SK-N-SH treated with all-trans-retinoic acid at 6 μM for 48 hours (cell line): Measurements from ENCODE around the gene USP35.

Source experiments
- ATAC-seq: fragments of 200-7000 bp; cut with Tn5 transposase; 3 replicates; pipeline ENCODE4 v1.9.1; 2020; ENCODE audit warnings: mild to moderate bottlenecking, moderate library complexity
- ARNTL ChIP-seq: fragments of 450-650 bp; formaldehyde crosslinking; IDR thresholded peaks from 2 replicates; pipeline ENCODE4 v1.5.0; 2020; ENCODE audit warnings: low read depth, mild to moderate bottlenecking, moderate library complexity, borderline replicate concordance
- CREB5 ChIP-seq: fragments of 250-450 bp; sonication (Bioruptor Pico); IDR thresholded peaks from 2 replicates; pipeline ENCODE4 v1.5.1; 2020; ENCODE audit warnings: low read depth, mild to moderate bottlenecking, moderate library complexity
- CSDC2 ChIP-seq: fragments of 250-450 bp; sonication (Bioruptor Pico); IDR thresholded peaks from 2 replicates; pipeline ENCODE4 v1.5.0; 2020; ENCODE audit warnings: mild to moderate bottlenecking, moderate library complexity
- CSRNP3 ChIP-seq: fragments of 250-450 bp; sonication (Bioruptor Pico); IDR thresholded peaks from 2 replicates; pipeline ENCODE4 v1.5.1; 2021; ENCODE audit warnings: mild to moderate bottlenecking, moderate library complexity
- ESRRG ChIP-seq: fragments of 250-450 bp; sonication (Bioruptor Pico); IDR thresholded peaks from 2 replicates; pipeline ENCODE4 v1.6.1; 2021; ENCODE audit warnings: mild to moderate bottlenecking
- GLIS3 ChIP-seq: fragments of 250-450 bp; sonication (Bioruptor Pico); IDR thresholded peaks from 2 replicates; pipeline ENCODE4 v1.5.0; 2020; ENCODE audit warnings: mild to moderate bottlenecking, moderate library complexity
- ISL1 ChIP-seq: fragments of 250-450 bp; sonication (Bioruptor Pico); IDR thresholded peaks from 2 replicates; pipeline ENCODE4 v2.1.2; 2022; ENCODE audit warnings: mild to moderate bottlenecking, moderate library complexity
- OSR1 ChIP-seq: fragments of 250-450 bp; sonication (Bioruptor Pico); IDR thresholded peaks from 2 replicates; pipeline ENCODE4 v1.8.0; 2022; ENCODE audit warnings: moderate library complexity, mild to moderate bottlenecking, inconsistent platforms
- PATZ1 ChIP-seq: fragments of 250-450 bp; sonication (Bioruptor Pico); IDR thresholded peaks from 2 replicates; pipeline ENCODE4 v1.8.0; 2020; ENCODE audit warnings: mild to moderate bottlenecking, moderate library complexity, borderline replicate concordance
- PPARA ChIP-seq: fragments of 250-450 bp; sonication (Bioruptor Pico); IDR thresholded peaks from 2 replicates; pipeline ENCODE4 v1.5.0; 2020; ENCODE audit warnings: mild to moderate bottlenecking, borderline replicate concordance
- RARB ChIP-seq: fragments of 250-450 bp; sonication (Bioruptor Pico); IDR thresholded peaks from 2 replicates; pipeline ENCODE4 v1.8.0; 2021; ENCODE audit warnings: mild to moderate bottlenecking, moderate library complexity
- SNAI2 ChIP-seq: fragments of 250-450 bp; sonication (Bioruptor Pico); IDR thresholded peaks from 2 replicates; pipeline ENCODE4 v1.5.0; 2020; ENCODE audit warnings: mild to moderate bottlenecking, moderate library complexity
- TCF4 ChIP-seq: fragments of 250-450 bp; sonication (Bioruptor Pico); IDR thresholded peaks from 2 replicates; pipeline ENCODE4 v1.8.0; 2021; ENCODE audit warnings: mild to moderate bottlenecking, moderate library complexity, borderline replicate concordance
- ZC3H10 ChIP-seq: fragments of 250-450 bp; sonication (Bioruptor Pico); IDR thresholded peaks from 2 replicates; pipeline ENCODE4 v1.5.1; 2021; ENCODE audit warnings: mild to moderate bottlenecking, moderate library complexity
- ZFP3 ChIP-seq: fragments of 250-450 bp; sonication (Bioruptor Pico); IDR thresholded peaks from 2 replicates; pipeline ENCODE4 v1.5.0; 2020; ENCODE audit warnings: mild to moderate bottlenecking, moderate library complexity
- ZFP30 ChIP-seq: fragments of 450-650 bp; formaldehyde crosslinking; IDR thresholded peaks from 2 replicates; pipeline ENCODE4 v1.5.0; 2022; ENCODE audit warnings: mild to moderate bottlenecking, moderate library complexity
- ZNF565 ChIP-seq: fragments of 450-650 bp; formaldehyde crosslinking; conservative IDR thresholded peaks from 2 replicates; pipeline ENCODE4 v1.5.0; 2020; ENCODE audit warnings: low read depth, mild to moderate bottlenecking, moderate library complexity
- ZNF70 ChIP-seq: fragments of 450-650 bp; formaldehyde crosslinking; IDR thresholded peaks from 2 replicates; pipeline ENCODE4 v1.5.0; 2020; ENCODE audit warnings: mild to moderate bottlenecking, moderate library complexity
- ZNF8 ChIP-seq: fragments of 450-650 bp; formaldehyde crosslinking; IDR thresholded peaks from 2 replicates; pipeline ENCODE4 v1.5.0; 2020; ENCODE audit warnings: mild to moderate bottlenecking, moderate library complexity
- TF ChIP-seq, protein P1 (sequence below): fragments of 250-450 bp; sonication (Bioruptor Pico); IDR thresholded peaks from 2 replicates; pipeline ENCODE4 v1.8.0; 2021; ENCODE audit warnings: low read depth, mild to moderate bottlenecking, moderate library complexity, borderline replicate concordance

USP35 gene

GRCh38 chr11:78196661-78197091, 8.0 kb downstream of the USP35 start:
- no peak for TF ChIP-seq ARNTL
- no peak for TF ChIP-seq CSDC2 (CRISPR knock-in tag)
- no peak for TF ChIP-seq RARB (CRISPR knock-in tag)
- TF ChIP-seq ZFP3 (CRISPR knock-in tag), result no peak
- no peak for TF ChIP-seq ZNF8 (CRISPR knock-in tag)
- no peak for TF ChIP-seq ESRRG
- TF ChIP-seq, protein P1, sequence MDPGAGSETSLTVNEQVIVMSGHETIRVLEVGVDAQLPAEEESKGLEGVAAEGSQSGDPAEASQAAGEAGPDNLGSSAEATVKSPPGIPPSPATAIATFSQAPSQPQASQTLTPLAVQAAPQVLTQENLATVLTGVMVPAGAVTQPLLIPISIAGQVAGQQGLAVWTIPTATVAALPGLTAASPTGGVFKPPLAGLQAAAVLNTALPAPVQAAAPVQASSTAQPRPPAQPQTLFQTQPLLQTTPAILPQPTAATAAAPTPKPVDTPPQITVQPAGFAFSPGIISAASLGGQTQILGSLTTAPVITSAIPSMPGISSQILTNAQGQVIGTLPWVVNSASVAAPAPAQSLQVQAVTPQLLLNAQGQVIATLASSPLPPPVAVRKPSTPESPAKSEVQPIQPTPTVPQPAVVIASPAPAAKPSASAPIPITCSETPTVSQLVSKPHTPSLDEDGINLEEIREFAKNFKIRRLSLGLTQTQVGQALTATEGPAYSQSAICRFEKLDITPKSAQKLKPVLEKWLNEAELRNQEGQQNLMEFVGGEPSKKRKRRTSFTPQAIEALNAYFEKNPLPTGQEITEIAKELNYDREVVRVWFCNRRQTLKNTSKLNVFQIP (CRISPR knock-in tag), result no peak
- no peak for TF ChIP-seq PATZ1 (CRISPR knock-in tag)
- TF ChIP-seq SNAI2 (CRISPR knock-in tag), result no peak
- TF ChIP-seq ZNF70 (CRISPR knock-in tag), result no peak
- no peak for TF ChIP-seq GLIS3
- no peak for ATAC-seq

DNA sequence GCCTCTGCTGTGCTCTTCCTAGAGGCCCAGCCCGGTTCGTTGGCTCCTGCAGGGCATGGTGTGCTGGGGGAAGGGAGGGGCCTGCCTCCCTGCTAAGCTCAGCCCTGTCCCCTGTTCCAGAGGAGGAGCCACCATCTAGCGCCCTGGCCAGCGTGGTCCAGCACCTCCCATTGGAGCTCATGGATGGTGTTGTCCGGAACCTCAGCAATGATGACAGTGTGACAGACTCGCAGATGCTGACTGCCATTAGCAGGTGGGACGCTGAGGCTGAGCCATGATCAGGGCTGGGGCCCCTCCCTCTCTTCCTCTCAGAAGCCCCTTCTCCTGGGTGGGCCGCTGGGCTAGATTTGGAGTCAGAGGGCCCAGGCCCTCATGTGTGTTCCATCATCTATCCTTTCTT, 9.1 kb downstream of the USP35 start:
- no peak for TF ChIP-seq GLIS3
- no peak for ATAC-seq

- TF ChIP-seq CREB5 (CRISPR knock-in tag) (no peak), CSRNP3 (CRISPR knock-in tag) (no peak), ZNF565 (CRISPR knock-in tag) (no peak), PATZ1 (CRISPR knock-in tag) (no peak), ISL1 (CRISPR knock-in tag) (no peak), ZC3H10 (no peak), CSDC2 (CRISPR knock-in tag) (no peak), SNAI2 (CRISPR knock-in tag) (no peak), GLIS3 (no peak)
- ATAC-seq, result no peak
These were observed 10.4 kb downstream of the USP35 start for GRCh38 chr11:78199015-78199652.

- ATAC-seq, result no peak
- TF ChIP-seq OSR1 (no peak), PPARA (no peak), CREB5 (CRISPR knock-in tag) (no peak), RARB (CRISPR knock-in tag) (no peak), ZFP30 (no peak), TCF4 (CRISPR knock-in tag) (no peak), ARNTL (no peak), GLIS3 (no peak), ESRRG (no peak), ZNF70 (CRISPR knock-in tag) (no peak)
- TF ChIP-seq, protein P1 (CRISPR knock-in tag), result no peak
- TF ChIP-seq, all 23 proteins: peak for 0
These were observed 10.9 kb downstream of the USP35 start for GRCh38 chr11:78199653-78200015.
